Testis (tissue), 2 donors: ENCODE measurements around the gene KRTAP10-5.

ENCODE experiments used
- POLR2A ChIP-seq: fragments of 450-650 bp; IDR thresholded peaks from one replicate; pipeline ENCODE4 v1.6.1; 2017; ENCODE audit warnings: antibody characterized with exemption, mild to moderate bottlenecking, moderate library complexity
- TF ChIP-seq, protein P1 (sequence below), 3 experiments: fragments of 450-650 bp in 2 of 3; fragments of 200-600 bp in 1 of 3; sonication (generic) in 1 of 3; IDR thresholded peaks; one replicate each; pipeline ENCODE4 v1.5.1; 2016 to 2019; ENCODE audit warnings: antibody characterized with exemption in 3 of 3, mild to moderate bottlenecking in 2 of 3, moderate library complexity in 1 of 3

DNA sequence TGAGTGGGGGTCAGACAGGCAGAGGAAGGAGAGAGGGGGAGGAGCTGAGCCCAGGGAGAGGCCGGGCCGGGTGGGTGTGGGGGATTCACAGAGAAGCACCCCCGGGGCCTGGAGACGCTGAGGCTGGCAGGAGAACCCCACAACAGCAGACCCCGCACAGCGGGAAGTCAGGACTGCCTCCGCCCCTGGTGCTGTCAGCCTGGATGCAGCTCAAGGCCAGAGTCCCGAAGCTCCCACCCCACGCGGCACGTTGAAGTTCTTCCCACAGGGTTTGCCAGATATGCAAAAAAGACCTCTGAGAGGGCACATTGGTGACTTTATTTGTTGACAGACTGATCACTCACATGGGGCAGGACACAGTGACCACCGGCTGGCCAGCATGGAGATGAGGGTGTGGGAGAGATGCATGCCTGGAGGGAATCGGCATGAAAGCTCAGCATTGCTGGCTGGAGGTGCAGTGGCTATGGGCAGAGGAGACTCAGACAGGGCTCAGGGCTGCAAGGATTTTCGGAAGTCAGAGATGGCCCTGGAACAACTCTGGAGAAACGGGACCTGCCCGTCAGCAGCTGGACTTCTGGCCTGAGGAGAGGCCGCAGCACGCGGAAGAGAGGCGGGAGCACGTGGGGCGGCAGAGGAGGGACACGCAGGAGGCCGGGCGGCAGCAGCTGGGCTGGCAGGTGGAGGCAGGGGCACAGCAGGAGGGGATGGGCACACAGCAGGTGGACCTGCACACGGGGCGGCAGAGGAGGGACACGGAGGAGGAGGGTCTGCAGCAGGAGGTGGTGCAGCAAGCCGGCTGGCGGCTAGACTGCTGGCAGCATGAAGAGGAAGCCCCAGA, 22.7 kb downstream of the KRTAP10-5 start:
- no peak for TF ChIP-seq POLR2A
- TF ChIP-seq, protein P1, sequence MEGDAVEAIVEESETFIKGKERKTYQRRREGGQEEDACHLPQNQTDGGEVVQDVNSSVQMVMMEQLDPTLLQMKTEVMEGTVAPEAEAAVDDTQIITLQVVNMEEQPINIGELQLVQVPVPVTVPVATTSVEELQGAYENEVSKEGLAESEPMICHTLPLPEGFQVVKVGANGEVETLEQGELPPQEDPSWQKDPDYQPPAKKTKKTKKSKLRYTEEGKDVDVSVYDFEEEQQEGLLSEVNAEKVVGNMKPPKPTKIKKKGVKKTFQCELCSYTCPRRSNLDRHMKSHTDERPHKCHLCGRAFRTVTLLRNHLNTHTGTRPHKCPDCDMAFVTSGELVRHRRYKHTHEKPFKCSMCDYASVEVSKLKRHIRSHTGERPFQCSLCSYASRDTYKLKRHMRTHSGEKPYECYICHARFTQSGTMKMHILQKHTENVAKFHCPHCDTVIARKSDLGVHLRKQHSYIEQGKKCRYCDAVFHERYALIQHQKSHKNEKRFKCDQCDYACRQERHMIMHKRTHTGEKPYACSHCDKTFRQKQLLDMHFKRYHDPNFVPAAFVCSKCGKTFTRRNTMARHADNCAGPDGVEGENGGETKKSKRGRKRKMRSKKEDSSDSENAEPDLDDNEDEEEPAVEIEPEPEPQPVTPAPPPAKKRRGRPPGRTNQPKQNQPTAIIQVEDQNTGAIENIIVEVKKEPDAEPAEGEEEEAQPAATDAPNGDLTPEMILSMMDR (IDR thresholded peaks at IDR 0.05): no peak
